ENCODE data around the gene KHDC3L. TPM values are rescaled to one million over a fixed set of nuclear protein-coding genes. Genes with fewer than 3 reads are reported as not detected.
A peak's percentile ranks its signal among the peaks of the same experiment; 100 is the strongest.
"Not testable (repeated sequence)": the region's sequence is repeated elsewhere in the genome, so short reads cannot be mapped to it uniquely, and the experiment has no call there.

KHDC3L gene
- total RNA-seq, 4 donors from 2014 or later: not detected

GRCh38 chr6:73388433-73388799 lies 26.0 kb downstream of the KHDC3L start:
- no peaks in the 10 kb centered on the region for H3K36me3 ChIP-seq
- H3K27ac ChIP-seq: peak overlapping the region in 1 of 4 donors; percentile 55

GRCh38 chr6:73388800-73389512 lies 26.5 kb downstream of the KHDC3L start:
- Histone ChIP-seq H3K27ac (peak overlapping the region; percentile 3 to 55 (median 28)), H3K27me3 (peaks cover 0 to 7% of the 10 kb centered on the region in 2 donors), H3K4me3 (peak overlapping the region; percentile 42 to 56 (median 56)), H3K36me3 (no peaks in the 10 kb centered on the region), H3K4me1 (no peaks in the 10 kb centered on the region), H3K9me3 (no peaks in the 10 kb centered on the region)
- peak; percentile 50 to 79 (median 63) for DNase-seq
- no peak for TF ChIP-seq POLR2A (IDR thresholded peaks at IDR 0.05)
- peak in 4 of 6 experiments; percentile 35 to 46 (median 40) for TF ChIP-seq CTCF (IDR thresholded peaks at IDR 0.05)

More at GRCh38 chr6:73388433-73388799, 26.0 kb downstream of the KHDC3L start:
- H3K4me1 ChIP-seq: no peaks in the 10 kb centered on the region
- TF ChIP-seq CTCF (IDR thresholded peaks at IDR 0.05) (no peak), POLR2A (IDR thresholded peaks at IDR 0.05) (no peak)
- DNase-seq: no peak
- H3K9me3 ChIP-seq: no peaks in the 10 kb centered on the region
- H3K27me3 ChIP-seq: peaks cover 0 to 7% of the 10 kb centered on the region in 2 donors
- H3K4me3 ChIP-seq: peak overlapping the region; percentile 42 to 56 (median 56)

- no peaks in the 10 kb centered on the region for H3K4me1 ChIP-seq
- H3K9me3 ChIP-seq: no peaks in the 10 kb centered on the region
- DNase-seq: no peak
- no peak overlapping the region for H3K27ac ChIP-seq
- no peaks in the 10 kb centered on the region for H3K36me3 ChIP-seq
- TF ChIP-seq POLR2A (IDR thresholded peaks at IDR 0.05) (no peak), CTCF (IDR thresholded peaks at IDR 0.05) (no peak)
- peaks cover 0 to 7% of the 10 kb centered on the region in 2 donors for H3K27me3 ChIP-seq
- no peak overlapping the region for H3K4me3 ChIP-seq
Measured at GRCh38 chr6:73389854-73390253, 27.4 kb downstream of the KHDC3L start.

- Histone ChIP-seq H3K4me3 (no peak overlapping the region), H3K9me3 (no peaks in the 10 kb centered on the region), H3K36me3 (no peaks in the 10 kb centered on the region), H3K27me3 (peaks cover 0 to 7% of the 10 kb centered on the region in 2 donors), H3K27ac (no peak overlapping the region), H3K4me1 (no peaks in the 10 kb centered on the region)
- no peak for TF ChIP-seq CTCF (IDR thresholded peaks at IDR 0.05)
- TF ChIP-seq POLR2A (IDR thresholded peaks at IDR 0.05): no peak
- DNase-seq: no peak
Measured at GRCh38 chr6:73391675-73392074, 29.2 kb downstream of the KHDC3L start.

GRCh38 chr6:73392188-73392587 lies 29.7 kb downstream of the KHDC3L start:
- H3K9me3 ChIP-seq, DNase-seq, H3K4me1 ChIP-seq, H3K4me3 ChIP-seq, H3K27ac ChIP-seq, H3K27me3 ChIP-seq, H3K36me3 ChIP-seq: not testable (repeated sequence)

GRCh38 chr6:73393278-73393677 lies 30.8 kb downstream of the KHDC3L start:
- Histone ChIP-seq H3K27ac (no peak overlapping the region), H3K4me3 (no peak overlapping the region), H3K27me3 (peaks cover 0 to 7% of the 10 kb centered on the region in 2 donors), H3K36me3 (no peaks in the 10 kb centered on the region), H3K4me1 (no peaks in the 10 kb centered on the region), H3K9me3 (no peaks in the 10 kb centered on the region)
- no peak for TF ChIP-seq POLR2A (IDR thresholded peaks at IDR 0.05)
- no peak for TF ChIP-seq CTCF (IDR thresholded peaks at IDR 0.05)
- no peak for DNase-seq
